GM18508 (cell line): ENCODE measurements around the gene CDKN2D.

ENCODE experiments used
- ATAC-seq: cut with Tn5 transposase; IDR thresholded peaks from one replicate; pipeline ENCODE4 v1.9.1; 2021; ENCODE audit warnings: moderate number of reproducible peaks; ENCODE audit not compliant: insufficient read depth, unreplicated experiment

CDKN2D gene

DNA sequence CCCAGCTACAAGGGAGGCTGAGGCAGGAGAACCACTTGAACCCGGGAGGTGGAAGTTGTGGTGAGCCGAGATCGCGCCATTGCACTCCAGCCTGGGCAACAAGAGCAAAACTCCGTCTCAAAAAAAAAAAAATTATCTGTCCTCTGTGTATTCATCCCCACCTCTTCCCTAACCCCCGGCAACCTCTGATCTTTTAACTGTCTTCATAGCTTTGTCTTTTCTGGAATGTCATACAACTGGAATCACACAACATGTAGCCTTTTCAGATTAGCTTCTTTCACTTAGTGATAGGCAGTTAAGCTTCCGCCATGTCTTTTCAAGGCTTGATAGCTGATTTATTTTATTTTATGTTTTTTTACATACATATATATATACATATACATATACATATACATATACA, 43.1 kb downstream of the CDKN2D start:
- ATAC-seq, result no peak

DNA sequence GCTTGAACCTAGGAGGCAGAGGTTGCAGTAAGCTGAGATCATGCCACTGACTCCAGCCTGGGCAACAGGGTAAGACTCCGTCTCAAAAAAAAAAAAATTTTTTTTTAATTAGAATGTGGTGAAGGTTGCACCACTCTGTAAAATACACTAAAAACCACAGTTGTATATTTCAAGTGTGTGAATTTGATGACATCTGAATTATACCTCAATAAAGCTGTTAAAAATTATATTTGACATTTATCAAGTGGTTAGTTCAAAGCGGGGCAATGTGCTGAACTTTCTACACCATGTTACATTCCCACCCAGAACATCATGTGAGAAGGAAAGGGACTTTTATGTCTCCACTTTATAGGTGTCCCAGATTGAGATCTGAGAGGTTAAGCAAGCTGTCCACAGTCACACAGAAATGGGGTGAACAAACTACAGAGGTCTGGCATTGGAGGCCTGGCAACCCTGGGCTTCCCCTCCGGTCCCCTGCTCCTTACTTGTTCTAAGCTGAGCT, 45.6 kb downstream of the CDKN2D start:
- ATAC-seq, result no peak

DNA sequence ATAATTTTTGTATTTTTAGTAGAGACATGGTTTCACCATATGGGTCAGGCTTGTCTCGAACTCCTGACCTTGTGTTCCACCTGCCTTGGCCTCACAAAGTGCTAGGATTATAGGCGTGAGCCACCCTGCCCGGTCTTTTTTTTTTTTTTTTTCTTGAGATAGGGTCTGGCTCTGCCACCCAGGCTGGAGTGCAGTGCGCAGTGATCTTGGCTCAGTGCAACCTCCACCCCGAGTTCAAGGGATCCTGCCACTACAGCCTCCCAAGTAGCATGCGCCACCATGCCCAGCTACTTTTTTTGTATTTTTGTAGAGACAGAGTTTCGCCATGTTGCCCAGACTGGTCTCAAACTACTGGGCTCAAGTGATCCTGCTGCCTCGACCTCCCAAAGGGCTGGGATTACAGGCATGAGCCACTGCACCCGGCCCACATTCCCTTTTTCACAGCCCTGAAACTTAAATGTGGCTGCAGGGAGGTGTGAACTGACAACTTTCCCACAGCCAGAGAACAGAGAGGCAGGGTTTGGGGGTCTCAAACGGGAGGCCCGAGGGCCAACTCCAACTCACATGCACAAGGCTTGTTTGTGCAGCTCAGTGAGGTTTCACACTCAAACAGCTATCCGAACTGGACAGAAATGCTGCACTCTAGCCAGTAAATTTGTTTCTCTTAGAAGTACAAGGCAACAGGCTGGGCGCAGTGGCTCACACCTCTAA, 47.2 kb downstream of the CDKN2D start:
- no peak for ATAC-seq

DNA sequence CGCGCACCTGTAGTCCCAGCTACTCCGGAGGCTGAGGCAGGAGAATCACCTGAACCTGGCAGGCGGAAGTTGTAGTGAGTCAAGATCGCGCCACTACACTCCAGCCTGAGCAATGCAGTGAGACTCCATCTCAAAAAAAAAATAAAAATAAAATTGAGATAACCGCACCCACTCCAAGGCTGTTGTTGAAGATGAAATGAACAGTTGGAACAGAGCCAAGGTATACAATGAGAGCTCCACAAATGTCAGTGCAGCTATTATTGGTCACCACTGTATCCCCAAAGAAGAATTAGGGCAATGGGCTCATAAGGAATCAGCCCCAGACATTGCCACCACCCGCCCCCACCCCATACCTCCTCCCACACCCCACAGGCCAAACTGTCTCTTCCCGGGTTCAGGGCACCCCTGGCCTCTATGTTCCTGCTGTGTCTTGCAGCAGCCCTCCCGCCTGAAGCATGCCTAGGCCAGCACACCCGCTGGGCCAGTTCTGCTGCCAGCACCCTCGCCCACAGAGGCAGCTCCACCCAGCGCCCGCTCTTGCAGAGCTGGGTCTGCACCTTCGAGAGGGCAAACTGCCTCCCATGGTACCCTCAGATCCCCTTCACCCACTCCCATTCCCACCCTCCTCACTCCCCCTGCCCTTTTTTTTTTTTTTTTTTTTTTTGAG, 48.0 kb downstream of the CDKN2D start:
- no peak for ATAC-seq

DNA sequence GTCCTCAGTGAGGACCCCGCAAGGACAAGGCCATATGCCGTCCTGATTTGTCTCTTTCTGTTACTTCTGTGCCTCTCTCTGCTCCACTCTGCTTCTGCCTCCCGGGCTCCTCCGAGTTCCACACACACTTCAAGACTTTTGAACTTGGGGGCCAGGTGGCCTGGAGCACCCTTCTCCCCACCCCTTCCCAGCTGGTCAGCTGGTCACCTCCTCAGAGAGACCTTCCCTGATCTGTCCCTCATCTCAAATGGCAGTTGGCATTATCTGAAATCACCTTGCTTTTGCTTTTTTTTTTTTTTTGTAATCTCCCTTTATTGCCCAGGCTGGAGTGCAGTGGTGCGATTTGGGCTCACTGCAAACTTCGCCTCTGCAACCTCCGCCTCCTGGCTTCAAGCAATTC, 49.4 kb downstream of the CDKN2D start:
- no peak for ATAC-seq

DNA sequence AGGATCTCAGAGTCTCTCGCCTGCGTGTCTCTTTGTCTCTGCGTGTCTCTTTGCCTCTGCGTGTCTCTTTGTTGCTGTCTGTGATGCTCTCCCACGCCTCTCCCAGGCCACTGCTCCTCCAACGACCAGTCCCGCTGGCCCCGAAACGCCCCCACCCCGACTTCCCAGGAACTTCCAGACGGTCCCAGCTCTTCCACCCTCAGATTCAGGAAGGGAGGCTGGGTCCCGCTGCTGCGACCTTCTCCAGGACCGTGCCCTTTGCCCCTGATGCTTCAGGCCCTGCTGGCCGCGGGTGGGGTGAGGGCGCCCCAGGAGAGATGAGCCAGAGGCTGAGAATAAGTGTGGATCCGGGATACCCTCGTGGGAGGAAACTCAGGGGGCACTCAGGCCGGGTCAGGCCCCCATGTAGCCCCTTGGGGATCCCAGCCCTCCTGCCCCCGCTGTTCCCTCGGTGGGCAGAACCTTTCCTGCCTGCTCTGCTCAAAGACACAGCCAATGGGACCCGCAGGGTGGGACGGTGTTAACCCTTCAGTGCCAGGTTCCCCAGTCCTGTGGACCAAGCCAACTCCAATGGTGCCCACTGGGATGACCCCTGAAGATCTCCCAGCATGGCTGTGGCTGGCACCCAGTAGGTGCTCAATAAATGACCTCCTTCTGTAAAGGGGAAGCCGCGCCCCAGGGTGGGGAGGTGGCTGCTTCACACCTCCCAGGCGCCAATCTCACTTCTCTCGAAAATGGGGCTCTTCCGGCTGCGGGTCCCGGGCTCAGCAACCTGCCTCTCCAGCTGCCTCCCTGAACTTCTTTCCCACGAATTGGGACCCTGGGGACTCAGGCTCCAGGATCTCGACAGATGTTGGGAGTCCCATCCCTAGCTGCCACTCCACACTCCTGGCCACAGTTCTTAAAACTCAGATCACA, 50.1 kb downstream of the CDKN2D start:
- ATAC-seq, result no peak

DNA sequence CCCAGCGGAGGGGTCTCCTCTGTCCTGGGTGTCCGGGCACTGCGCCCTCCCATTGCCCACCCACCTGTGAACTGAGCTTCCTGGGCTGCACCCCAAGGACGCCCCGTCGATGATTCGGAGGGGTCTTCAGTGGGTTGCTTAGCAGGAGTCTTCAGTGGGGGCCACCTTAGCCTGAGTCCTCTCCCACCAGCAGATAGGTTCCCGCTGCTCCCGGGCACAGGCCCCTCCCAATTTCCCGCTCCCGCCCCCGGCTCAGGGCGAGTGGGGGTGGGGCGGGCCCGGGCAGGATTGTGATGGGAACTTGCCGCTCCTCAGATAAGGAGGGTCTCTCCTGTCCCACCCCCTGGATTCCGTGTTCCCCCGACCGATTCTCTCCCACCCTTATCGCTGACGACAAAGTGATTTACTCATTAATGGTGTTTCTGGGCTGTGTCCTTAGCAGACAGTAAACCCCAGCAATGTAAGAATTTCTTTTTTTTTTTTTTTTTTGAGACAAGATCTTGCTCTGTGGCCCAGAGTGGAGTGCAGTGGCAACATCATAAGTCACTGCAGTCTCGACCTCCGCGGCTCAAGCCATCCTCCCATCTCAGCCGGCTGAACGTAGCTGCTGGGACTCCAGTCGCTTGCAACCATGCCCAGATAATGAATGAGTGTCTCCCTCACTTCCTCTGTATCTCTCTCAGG, 50.9 kb downstream of the CDKN2D start:
- no peak for ATAC-seq

DNA sequence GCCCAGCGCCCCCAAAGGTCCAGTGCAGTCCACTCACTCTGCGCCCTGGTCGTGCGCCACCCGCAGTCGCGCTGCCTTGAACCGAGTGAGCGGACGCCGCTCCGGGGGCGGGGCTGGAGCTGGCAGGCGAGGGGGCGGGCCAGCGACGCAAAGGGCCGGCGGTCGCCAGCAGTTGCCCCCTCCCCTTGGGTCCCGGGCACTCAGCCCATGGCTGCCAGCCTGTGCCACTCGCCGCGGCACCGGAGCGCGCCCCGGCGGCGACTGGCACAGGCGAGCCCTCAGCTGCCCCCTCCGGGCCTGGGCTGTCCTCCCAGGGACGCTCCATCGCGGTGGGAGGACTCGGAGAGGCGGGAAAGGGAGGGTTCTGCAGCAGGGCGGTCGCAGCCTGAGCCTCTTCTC, 51.4 kb downstream of the CDKN2D start, which contains the start of gene S1PR5:
S1PR5 (minus strand) TSS at position 87 of the 399 bp plus-strand sequence. CDS start 2,436 bp downstream, outside the sequence.
- no peak for ATAC-seq

DNA sequence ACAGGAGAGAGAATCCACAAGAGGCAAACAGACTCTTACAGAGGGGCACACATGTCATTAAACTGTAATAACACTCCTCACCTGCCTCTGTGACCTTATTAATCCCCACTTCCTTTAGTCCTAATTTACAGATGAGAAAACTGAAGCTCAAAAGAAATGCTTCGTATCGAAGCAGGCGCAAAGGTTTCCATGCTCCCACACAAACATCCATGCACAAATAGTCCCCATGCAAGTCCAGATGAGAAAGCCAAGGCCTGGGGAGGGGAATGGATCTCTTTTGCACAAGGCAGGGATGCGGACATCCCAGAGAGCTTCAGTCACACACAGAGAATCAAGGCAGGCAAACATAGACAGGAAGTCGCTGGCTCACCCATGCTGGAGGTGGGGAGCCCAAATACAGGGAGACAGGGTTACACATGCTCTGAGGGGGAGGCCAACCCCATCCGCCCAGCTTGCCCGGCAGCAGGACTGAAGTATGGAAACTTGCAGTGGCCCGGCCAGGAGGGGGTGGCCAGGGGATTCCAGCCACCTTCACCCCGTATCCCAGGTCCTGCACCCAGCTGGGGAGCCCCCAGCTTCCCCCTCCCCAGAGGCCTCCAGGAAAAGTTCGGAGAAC, 52.0 kb downstream of the CDKN2D start:
- no peak for ATAC-seq
